Astrocyte of the cerebellum (primary cell): ENCODE data around the gene OR6V1.

ENCODE experiments used
- DNase-seq: peaks from one replicate; pipeline ENCODE4 v3.0.0-alpha.2; 2011; ENCODE audit warnings: low read depth
- H3K4me3 ChIP-seq: 2 replicates; pipeline ENCODE4 v1.5.1; 2011; ENCODE audit warnings: mild to moderate bottlenecking, low read depth, low read length, moderate library complexity
- CTCF ChIP-seq: IDR thresholded peaks from 2 replicates; pipeline ENCODE4 v1.5.1; 2012; ENCODE audit warnings: low read length, low read depth, moderate library complexity, mild to moderate bottlenecking; ENCODE audit errors: missing control alignments
- in situ Hi-C: cut with HindIII; loops from 2 replicates; pipeline ENCODE4 v1.10.0; 2017; ENCODE audit warnings: low sequenced_read_pairs

Gene OR6V1

GRCh38 chr7:143012409-143012808 lies 39.7 kb upstream of the OR6V1 start:
- H3K4me3 ChIP-seq: no peak overlapping the region
- DNase-seq: no peak
- in situ Hi-C loops: loop anchor here (5.0 kb wide), 1 partner anchor 205 kb away; no protein-coding TSS in a partner anchor
- TF ChIP-seq CTCF: no peak

- TF ChIP-seq CTCF: no peak
- no peak overlapping the region for H3K4me3 ChIP-seq
- in situ Hi-C loops: loop anchor here (5.0 kb wide), 1 partner anchor 204 kb away; no protein-coding TSS in a partner anchor
- no peak for DNase-seq
Measured at GRCh38 chr7:143013473-143013872, 38.7 kb upstream of the OR6V1 start.

- no peak overlapping the region for H3K4me3 ChIP-seq
- in situ Hi-C loops: loop anchor here (5.0 kb wide), 1 partner anchor 203 kb away; no protein-coding TSS in a partner anchor
- no peak for TF ChIP-seq CTCF
- peak; percentile 80 for DNase-seq
Measured at GRCh38 chr7:143013893-143014292, 38.2 kb upstream of the OR6V1 start.

- DNase-seq: no peak
- H3K4me3 ChIP-seq: no peak overlapping the region
- TF ChIP-seq CTCF: no peak
Measured at GRCh38 chr7:143015084-143015483, 37.1 kb upstream of the OR6V1 start.

GRCh38 chr7:143015926-143016490 lies 36.1 kb upstream of the OR6V1 start:
- no peak overlapping the region for H3K4me3 ChIP-seq
- TF ChIP-seq CTCF: no peak
- in situ Hi-C loops: no loop called here
- DNase-seq: no peak

More at GRCh38 chr7:143015084-143015483, 37.1 kb upstream of the OR6V1 start:
- in situ Hi-C loops: no loop called here

- TF ChIP-seq CTCF: no peak
- in situ Hi-C loops: no loop called here
- no peak overlapping the region for H3K4me3 ChIP-seq
- no peak for DNase-seq
Measured at GRCh38 chr7:143016996-143017395, 35.1 kb upstream of the OR6V1 start.

- no peak for TF ChIP-seq CTCF
- H3K4me3 ChIP-seq: no peak overlapping the region
- in situ Hi-C loops: no loop called here
- no peak for DNase-seq
Measured at GRCh38 chr7:143018931-143019330, 33.2 kb upstream of the OR6V1 start.
